K562 (cell line): ENCODE results near the gene PSMA2. TPM values are rescaled to one million over a fixed set of nuclear protein-coding genes. Genes with fewer than 3 reads are reported as not detected.

Experiments
- ATAC-seq: fragments of 200-7000 bp; cut with Tn5 transposase; 3 replicates; pipeline ENCODE4 v1.9.1; 2020; ENCODE audit warnings: moderate library complexity
- BruUV-seq: library from RNA; stranded (reverse); fragments of 400-500 nt; replicated peaks from 2 replicates; lab custom pipeline; 2021; lab: Mats Ljungman, UMichigan
- CTCF ChIA-PET: fragments of 300-600 bp; formaldehyde crosslinking; extraction: SDS; loops from one replicate; lab custom pipeline; 2021; ENCODE audit warnings: low intra/inter-chr PET ratio; lab: Yijun Ruan, JAX
- POLR2A ChIA-PET: fragments of 300-600, 350-650 bp; sonication (Branson Sonifier 250); formaldehyde crosslinking; extraction: SDS; loops from one replicate; lab custom pipeline; 2021; ENCODE audit warnings: antibody characterized with exemption, inconsistent platforms; lab: Yijun Ruan, JAX
- DNase-seq, 4 experiments: peaks; one replicate each; pipeline versions ENCODE4 v3.0.0 to v3.0.0-alpha.2; 2011 to 2018; ENCODE audit warnings: low spot score in 3 of 4, mixed read lengths in 3 of 4; ENCODE audit errors: extremely low read depth in 1 of 4
- FAIRE-seq: peaks from 2 replicates; lab custom pipeline; 2011; peaks lifted over from hg19 to GRCh38; lab: Jason Lieb, UNC
- H2AFZ ChIP-seq: 2 replicates; pipeline ENCODE4 v1.6.0; 2011; ENCODE audit warnings: low read depth, low read length, control low read depth, inconsistent platforms
- H3K27ac ChIP-seq: fragments of 200-600 bp; 3 replicates; pipeline ENCODE4 v1.8.0; 2011; ENCODE audit warnings: low read depth, mild to moderate bottlenecking, control low read depth, inconsistent platforms, low read length, moderate library complexity, mixed read lengths; ENCODE audit errors: extremely low read depth
- H3K27me3 ChIP-seq, 2 experiments: fragments of 300-600 bp in 1 of 2; 2 replicates in 1 of 2; 3 replicates in 1 of 2; pipeline versions ENCODE4 v1.6.0 to v1.8.0; 2011; ENCODE audit warnings: inconsistent platforms in 2 of 2, low read length in 2 of 2, mild to moderate bottlenecking in 1 of 2, mixed read lengths in 1 of 2, moderate library complexity in 1 of 2; ENCODE audit not compliant: control insufficient read depth in 2 of 2, insufficient read depth in 2 of 2
- H3K36me3 ChIP-seq: fragments of 300-600 bp; 3 replicates; pipeline ENCODE4 v1.8.0; 2011; ENCODE audit warnings: mild to moderate bottlenecking, low read length, inconsistent platforms; ENCODE audit not compliant: control insufficient read depth, insufficient read depth
- H3K4me1 ChIP-seq, 2 experiments: fragments of 200-600 bp in 1 of 2; replicated peaks in 1 of 2; 2 replicates in 1 of 2; 3 replicates in 1 of 2; pipeline versions ENCODE4 v1.5.1 to v1.8.0; 2011; ENCODE audit warnings: inconsistent platforms in 2 of 2, low read length in 2 of 2, mild to moderate bottlenecking in 1 of 2, mixed read lengths in 1 of 2, moderate library complexity in 1 of 2; ENCODE audit not compliant: control insufficient read depth in 2 of 2, insufficient read depth in 2 of 2
- H3K4me2 ChIP-seq: 2 replicates; pipeline ENCODE4 v1.6.1; 2011; ENCODE audit warnings: low read length, control low read depth, inconsistent platforms, mixed read lengths; ENCODE audit not compliant: insufficient read depth
- H3K4me3 ChIP-seq: fragments of 200-600 bp; sonication (generic), shearing (Covaris generic); 2 replicates; pipeline ENCODE4 v1.5.1; 2016; ENCODE audit warnings: control low read depth, inconsistent platforms
- H3K79me2 ChIP-seq: fragments of 200-600 bp; 3 replicates; pipeline ENCODE4 v1.8.0; 2011; ENCODE audit warnings: low read length, inconsistent platforms; ENCODE audit not compliant: control insufficient read depth, insufficient read depth
- H3K9ac ChIP-seq, 2 experiments: 2 replicates each; pipeline versions ENCODE4 v1.6.0 to v1.6.1; 2011; ENCODE audit warnings: low read depth in 2 of 2, low read length in 2 of 2, control low read depth in 1 of 2, inconsistent platforms in 1 of 2, mild to moderate bottlenecking in 1 of 2, mixed read lengths in 1 of 2; ENCODE audit not compliant: insufficient read depth in 1 of 2
- H3K9me1 ChIP-seq: one replicate; pipeline ENCODE4 v1.6.0; 2011; ENCODE audit warnings: inconsistent platforms, mild to moderate bottlenecking, low read length, moderate library complexity; ENCODE audit not compliant: control insufficient read depth, insufficient read depth
- H3K9me3 ChIP-seq: replicated peaks from 2 replicates; pipeline ENCODE4 v1.5.1; 2011; ENCODE audit warnings: low read depth, low read length, inconsistent platforms; ENCODE audit not compliant: control insufficient read depth, insufficient read depth
- H4K20me1 ChIP-seq: replicated peaks from 2 replicates; pipeline ENCODE4 v1.6.1; 2011; ENCODE audit warnings: low read length, inconsistent platforms, mixed read lengths; ENCODE audit not compliant: control insufficient read depth, insufficient read depth
- BRF1 ChIP-seq: IDR thresholded peaks from 3 replicates; pipeline ENCODE4 v1.6.1; 2011; ENCODE audit warnings: borderline replicate concordance, mild to moderate bottlenecking; ENCODE audit not compliant: insufficient read length; ENCODE audit errors: extremely low read depth
- C11orf30 ChIP-seq: fragments of 450-650 bp; IDR thresholded peaks from 2 replicates; pipeline ENCODE4 v1.6.1; 2016; ENCODE audit warnings: low read depth, mild to moderate bottlenecking
- CBFA2T2 ChIP-seq: fragments of 450-650 bp; conservative IDR thresholded peaks from 2 replicates; pipeline ENCODE4 v1.6.1; 2017; ENCODE audit warnings: mild to moderate bottlenecking
- CC2D1A ChIP-seq: fragments of 450-650 bp; IDR thresholded peaks from 2 replicates; pipeline ENCODE4 v1.6.1; 2017; ENCODE audit warnings: mild to moderate bottlenecking
- HNRNPLL ChIP-seq: fragments of 200-400 bp; formaldehyde crosslinking; IDR thresholded peaks from 2 replicates; pipeline ENCODE4 v1.6.1; 2017; ENCODE audit warnings: low read length, low read depth, mild to moderate bottlenecking; ENCODE audit not compliant: poor library complexity, severe bottlenecking
- MEIS2 ChIP-seq: fragments of 450-650 bp; IDR thresholded peaks from 2 replicates; pipeline ENCODE4 v1.6.1; 2014; ENCODE audit warnings: mild to moderate bottlenecking; ENCODE audit not compliant: partially characterized antibody
- NFE2L1 ChIP-seq: fragments of 450-650 bp; IDR thresholded peaks from 2 replicates; pipeline ENCODE4 v1.6.1; 2016; ENCODE audit warnings: missing genetic modification characterization, low read depth, mild to moderate bottlenecking, missing compliant biosample characterization, moderate library complexity, borderline replicate concordance
- POLR2AphosphoS5 ChIP-seq: IDR thresholded peaks from 2 replicates; pipeline ENCODE4 v1.6.1; 2011; ENCODE audit warnings: mild to moderate bottlenecking, low read depth, low read length, moderate library complexity; ENCODE audit not compliant: control insufficient read depth, insufficient read depth
- POLR2G ChIP-seq: fragments of 200-400 bp; formaldehyde crosslinking; IDR thresholded peaks from 2 replicates; pipeline ENCODE4 v1.6.1; 2017; ENCODE audit warnings: low read depth, mild to moderate bottlenecking, antibody characterized with exemption, low read length, moderate library complexity
- RFX5 ChIP-seq: IDR thresholded peaks from 2 replicates; pipeline ENCODE4 v1.6.1; 2011; ENCODE audit warnings: low read depth, mild to moderate bottlenecking, improper control_type of control experiment, low read length
- RFX7 ChIP-seq: fragments of 250-450 bp; sonication (Bioruptor Pico); IDR thresholded peaks from 2 replicates; pipeline ENCODE4 v1.5.1; 2021; ENCODE audit warnings: mild to moderate bottlenecking
- TAL1 ChIP-seq: fragments of 450-650 bp; IDR thresholded peaks from 2 replicates; pipeline ENCODE4 v1.6.1; 2016; ENCODE audit warnings: mild to moderate bottlenecking
- ZNF324 ChIP-seq: fragments of 250-450 bp; sonication (Bioruptor Pico); IDR thresholded peaks from 2 replicates; pipeline ENCODE4 v1.4.0; 2020; ENCODE audit warnings: mild to moderate bottlenecking
- ZNF444 ChIP-seq: fragments of 250-450 bp; sonication (Bioruptor Pico); IDR thresholded peaks from 2 replicates; pipeline ENCODE4 v1.4.0; 2020; ENCODE audit warnings: mild to moderate bottlenecking, moderate library complexity
- ZNF785 ChIP-seq: fragments of 250-450 bp; sonication (Bioruptor Pico); IDR thresholded peaks from 2 replicates; pipeline ENCODE4 v1.4.0; 2020; ENCODE audit warnings: mild to moderate bottlenecking
- WGBS: fragments of 100-300 bp; shearing (Covaris generic); methylation state at CpG from one replicate; pipeline ENCODE4 v1.1.6; 2016; ENCODE audit warnings: low coverage, mixed read lengths; ENCODE audit not compliant: insufficient coverage; ENCODE audit errors: missing lambda C conversion rate; 5-methylcytosine and 5-hydroxymethylcytosine counted together
- in situ Hi-C: fragments of 300-500 bp; cut with MboI; formaldehyde crosslinking; loops from 4 replicates; pipeline ENCODE4 v1.15.0; 2018; ENCODE audit warnings: inconsistent platforms, mixed read lengths
- intact Hi-C: fragments of 100-400 bp; cut with micrococcal nuclease; formaldehyde crosslinking; loops from 2 replicates; pipeline ENCODE4 v1.14.2; 2022
- polyA plus RNA-seq, 8 experiments: library from polyadenylated mRNA; depleted of rRNA in 4 of 8; stranded (reverse) in 5 of 8; unstranded in 3 of 8; fragments of >200 nt; fragmentation: Nextera tagmentation in 2 of 8; fragmentation: Illumina TruSeq in 1 of 8; extraction: Ambion mirVana in 2 of 8; extraction: Trizol in 1 of 8; gene quantifications; 2 replicates each; pipeline versions ENCODE4 v1.2.1 to v1.2.3, GENCODE V29; 2011 to 2014; ENCODE audit warnings: inconsistent platforms in 1 of 8, missing spikeins in 1 of 8
- total RNA-seq, 7 experiments: library from RNA; depleted of rRNA in 6 of 7; stranded (reverse); fragments of >200 nt in 6 of 7; fragmentation: Illumina TruSeq in 2 of 7; extraction: Trizol in 2 of 7; gene quantifications; 2 replicates each; pipeline versions ENCODE4 v1.2.1 to v1.2.3, GENCODE V29; 2011 to 2021; ENCODE audit warnings: low replicate concordance in 1 of 7
- TF ChIP-seq, protein P1 (sequence below), 2 experiments: fragments of 450-650 bp in 1 of 2; sonication (generic) in 1 of 2; formaldehyde crosslinking; conservative IDR thresholded peaks; 2 replicates each; pipeline versions ENCODE4 v1.4.0 to v1.8.1; 2020 to 2022; ENCODE audit warnings: mild to moderate bottlenecking in 1 of 2, missing genetic modification reagents in 1 of 2

PSMA2 gene
- total and polyA plus RNA-seq, 9 of the 15 experiments (the other 6 are each of a cell fraction or from before 2014, with no cell fraction given): 91.7 to 1,070 (median 213) TPM

DNA sequence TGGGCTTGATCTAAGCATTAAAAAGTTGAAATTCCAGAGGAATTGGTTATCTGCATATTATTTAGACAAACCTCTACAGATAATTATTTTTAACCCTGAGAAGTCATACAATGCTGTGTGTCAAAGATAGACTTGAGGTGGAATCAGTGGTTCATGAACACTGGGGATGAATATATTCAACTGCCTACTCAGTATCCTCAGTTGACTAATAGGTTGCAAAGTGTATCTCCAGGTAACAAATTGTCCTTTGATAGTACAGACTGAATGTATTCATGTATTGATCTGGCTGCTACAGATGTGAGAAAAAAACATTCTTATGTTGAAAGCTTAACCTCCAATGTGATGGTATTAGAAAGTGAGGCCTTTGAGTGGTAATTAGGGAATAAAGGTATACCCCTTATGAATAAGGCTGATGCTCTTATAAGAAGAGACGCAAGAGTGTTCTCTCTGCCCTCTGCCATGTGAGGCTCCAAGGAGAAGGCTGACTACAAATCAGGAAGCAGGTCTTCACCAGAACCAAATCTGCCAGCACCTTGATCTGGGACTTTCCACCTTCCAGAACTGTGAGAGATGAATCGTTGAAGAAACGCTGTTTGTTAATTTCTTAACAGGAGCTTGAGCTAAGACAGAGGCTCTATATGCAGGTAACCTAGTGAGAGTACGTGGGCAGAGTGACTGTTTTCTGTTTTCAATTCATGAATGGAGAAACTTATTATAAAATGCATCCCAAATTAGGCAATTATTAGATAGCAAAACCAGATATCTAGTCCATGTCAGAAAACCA, 7.7 kb upstream of the PSMA2 start:
- intact Hi-C loops: loop anchor here (2.0 to 5.0 kb wide), 2 partner anchors 118 to 499 kb away; no protein-coding TSS in a partner anchor
- CTCF ChIA-PET: no interaction called here
- H3K79me2 ChIP-seq: peaks cover 16% of the 10 kb centered on the region; the same call in 2 of the 3 replicates
- peaks cover 58% of the 10 kb centered on the region for H3K36me3 ChIP-seq
- H3K9ac ChIP-seq: no peak overlapping the region
- H3K27me3 ChIP-seq: no peaks in the 10 kb centered on the region
- no peak overlapping the region for H3K4me3 ChIP-seq
- DNase-seq: no peak
- H4K20me1 ChIP-seq: no peaks in the 10 kb centered on the region
- no TSS peak for BruUV-seq
- H3K9me3 ChIP-seq: no peaks in the 10 kb centered on the region
- in situ Hi-C loops: loop anchor here (10.0 to 25.0 kb wide), 2 partner anchors 165 to 323 kb away; no protein-coding TSS in a partner anchor
- H3K4me2 ChIP-seq: no peak overlapping the region
- no peak for TF ChIP-seq BRF1
- TF ChIP-seq CBFA2T2: no peak
- peak; percentile 28; the same call in 1 of the 2 replicates for TF ChIP-seq POLR2AphosphoS5
- no peak for TF ChIP-seq C11orf30
- no peak for TF ChIP-seq ZNF444
- no peak for TF ChIP-seq ZNF324 (CRISPR knock-in tag)
- no peak for TF ChIP-seq TAL1
- TF ChIP-seq CC2D1A: no peak
- TF ChIP-seq ZNF785 (CRISPR knock-in tag): no peak
- 0 out of 2 replicates have a peak, but pooled peaks have one; percentile 19 for TF ChIP-seq POLR2G
- TF ChIP-seq RFX5: no peak
- TF ChIP-seq, protein P1, sequence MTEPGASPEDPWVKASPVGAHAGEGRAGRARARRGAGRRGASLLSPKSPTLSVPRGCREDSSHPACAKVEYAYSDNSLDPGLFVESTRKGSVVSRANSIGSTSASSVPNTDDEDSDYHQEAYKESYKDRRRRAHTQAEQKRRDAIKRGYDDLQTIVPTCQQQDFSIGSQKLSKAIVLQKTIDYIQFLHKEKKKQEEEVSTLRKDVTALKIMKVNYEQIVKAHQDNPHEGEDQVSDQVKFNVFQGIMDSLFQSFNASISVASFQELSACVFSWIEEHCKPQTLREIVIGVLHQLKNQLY (CRISPR knock-in tag; conservative IDR thresholded peaks at IDR 0.05): no peak
- TF ChIP-seq HNRNPLL: no peak
- no peak for TF ChIP-seq RFX7 (CRISPR knock-in tag)
- no peak for TF ChIP-seq MEIS2
- no peak for TF ChIP-seq NFE2L1 (tag)
- ATAC-seq: no peak
- no peak overlapping the region for H2AFZ ChIP-seq
- no peak overlapping the region for H3K27ac ChIP-seq
- no peaks in the 10 kb centered on the region for H3K9me1 ChIP-seq
- FAIRE-seq: no peak
- POLR2A ChIA-PET: no interaction called here
- H3K4me1 ChIP-seq: peaks cover 0 to 6% of the 10 kb centered on the region in 2 experiments; a peak in 3 of 5 replicates
- 92% methylated on average over 4 of the region's 4 CpGs for WGBS
